HepG2 (cell line): ENCODE data around the gene FGF19. TPM values are rescaled to one million over a fixed set of nuclear protein-coding genes. Genes with fewer than 3 reads are reported as not detected.

Experiments used
- CAMTA2 ChIP-seq: sonication (generic); formaldehyde crosslinking; IDR thresholded peaks from 2 replicates; pipeline ENCODE4 v1.4.0; 2020; ENCODE audit warnings: mild to moderate bottlenecking, missing genetic modification reagents, borderline replicate concordance
- CENPX ChIP-seq: sonication (generic); formaldehyde crosslinking; IDR thresholded peaks from 2 replicates; pipeline ENCODE4 v1.9.0; 2021; ENCODE audit warnings: mild to moderate bottlenecking, missing genetic modification reagents, moderate library complexity
- FIP1L1 ChIP-seq: fragments of 200-400 bp; formaldehyde crosslinking; IDR thresholded peaks from 2 replicates; pipeline ENCODE4 v1.6.1; 2018; ENCODE audit warnings: low read depth, mild to moderate bottlenecking, low read length, moderate library complexity, borderline replicate concordance; ENCODE audit not compliant: insufficient read depth
- HNRNPUL1 ChIP-seq: fragments of 200-400 bp; formaldehyde crosslinking; IDR thresholded peaks from 2 replicates; pipeline ENCODE4 v1.6.1; 2017; ENCODE audit warnings: low read depth, mild to moderate bottlenecking, low read length, moderate library complexity
- KLF12 ChIP-seq: sonication (generic); formaldehyde crosslinking; IDR thresholded peaks from 2 replicates; pipeline ENCODE4 v1.4.0; 2020; ENCODE audit warnings: missing genetic modification reagents, borderline replicate concordance
- NKX3-1 ChIP-seq: sonication (generic); formaldehyde crosslinking; IDR thresholded peaks from 2 replicates; pipeline ENCODE4 v1.5.0; 2020; ENCODE audit warnings: missing genetic modification reagents
- PHF5A ChIP-seq: IDR thresholded peaks from one replicate; pipeline ENCODE4 v1.6.1; 2018; ENCODE audit warnings: low read depth, missing genetic modification reagents; ENCODE audit not compliant: unreplicated experiment
- PHF8 ChIP-seq: sonication (generic); formaldehyde crosslinking; IDR thresholded peaks from 2 replicates; pipeline ENCODE4 v1.5.0; 2020; ENCODE audit warnings: missing genetic modification reagents
- SMAD1 ChIP-seq: sonication (generic); formaldehyde crosslinking; IDR thresholded peaks from 2 replicates; pipeline ENCODE4 v1.4.0; 2020; ENCODE audit warnings: missing genetic modification reagents, low read depth, mild to moderate bottlenecking, borderline replicate concordance
- SNRNP70 ChIP-seq: fragments of 200-400 bp; formaldehyde crosslinking; IDR thresholded peaks from 2 replicates; pipeline ENCODE4 v1.6.1; 2017; ENCODE audit warnings: mild to moderate bottlenecking, low read depth, low read length, moderate library complexity
- ZMYM2 ChIP-seq: sonication (generic); formaldehyde crosslinking; IDR thresholded peaks from 2 replicates; pipeline ENCODE4 v1.8.0; 2022; ENCODE audit warnings: mild to moderate bottlenecking, missing genetic modification reagents
- ZNF607 ChIP-seq: sonication (generic); formaldehyde crosslinking; IDR thresholded peaks from 2 replicates; pipeline ENCODE4 v1.5.1; 2020; ENCODE audit warnings: missing genetic modification reagents, mild to moderate bottlenecking, borderline replicate concordance
- ZNF674 ChIP-seq: sonication (generic); formaldehyde crosslinking; IDR thresholded peaks from 2 replicates; pipeline ENCODE4 v1.5.0; 2020; ENCODE audit warnings: low read depth, mild to moderate bottlenecking, missing genetic modification reagents
- ZNF768 ChIP-seq: sonication (generic); formaldehyde crosslinking; IDR thresholded peaks from 2 replicates; pipeline ENCODE4 v1.4.0; 2020; ENCODE audit warnings: missing genetic modification reagents
- ZSCAN12 ChIP-seq: sonication (generic); formaldehyde crosslinking; IDR thresholded peaks from 2 replicates; pipeline ENCODE4 v1.9.0; 2021; ENCODE audit warnings: mild to moderate bottlenecking, missing genetic modification reagents
- ZSCAN30 ChIP-seq: sonication (generic); formaldehyde crosslinking; IDR thresholded peaks from 2 replicates; pipeline ENCODE4 v1.5.0; 2020; ENCODE audit warnings: mild to moderate bottlenecking, missing genetic modification reagents
- polyA plus RNA-seq, 8 experiments: library from polyadenylated mRNA; depleted of rRNA in 3 of 8; stranded (reverse) in 7 of 8; unstranded in 1 of 8; fragments of >200 nt; fragmentation: Illumina TruSeq in 4 of 8; extraction: Trizol in 4 of 8; gene quantifications; 2 replicates each; pipeline versions ENCODE4 v1.2.1 to v1.2.3, GENCODE V29; 2011 to 2016; ENCODE audit warnings: low read depth in 4 of 8, missing spikeins in 1 of 8, mixed read lengths in 1 of 8; ENCODE audit not compliant: insufficient read depth in 1 of 8
- total RNA-seq, 5 experiments: library from RNA; depleted of rRNA; stranded (reverse); fragments of >200 nt; fragmentation: Illumina TruSeq; extraction: Trizol; gene quantifications; 2 replicates each; pipeline ENCODE4 v1.2.3, GENCODE V29; 2016; ENCODE audit warnings: low read depth in 1 of 5
- TF ChIP-seq, protein P1 (sequence below): IDR thresholded peaks from 2 replicates; pipeline ENCODE4 v1.6.1; 2016; ENCODE audit warnings: missing biosample characterization, missing genetic modification reagents, low read depth
- TF ChIP-seq, protein P2 (sequence below): sonication (generic); formaldehyde crosslinking; IDR thresholded peaks from 2 replicates; pipeline ENCODE4 v1.9.0; 2022; ENCODE audit warnings: low read depth, missing genetic modification reagents
- TF ChIP-seq, protein P3 (sequence below): sonication (generic); formaldehyde crosslinking; IDR thresholded peaks from 2 replicates; pipeline ENCODE4 v1.4.0; 2020; ENCODE audit warnings: missing genetic modification reagents
- TF ChIP-seq, protein P4 (sequence below): sonication (generic); formaldehyde crosslinking; IDR thresholded peaks from 2 replicates; pipeline ENCODE4 v1.5.1; 2020; ENCODE audit warnings: mild to moderate bottlenecking, missing genetic modification reagents, borderline replicate concordance

The FGF19 gene
- total and polyA plus RNA-seq, 2 of the 13 experiments (the other 11 are each of a cell fraction or from before 2014, with no cell fraction given) = 0.07 TPM; not detected in 1

DNA sequence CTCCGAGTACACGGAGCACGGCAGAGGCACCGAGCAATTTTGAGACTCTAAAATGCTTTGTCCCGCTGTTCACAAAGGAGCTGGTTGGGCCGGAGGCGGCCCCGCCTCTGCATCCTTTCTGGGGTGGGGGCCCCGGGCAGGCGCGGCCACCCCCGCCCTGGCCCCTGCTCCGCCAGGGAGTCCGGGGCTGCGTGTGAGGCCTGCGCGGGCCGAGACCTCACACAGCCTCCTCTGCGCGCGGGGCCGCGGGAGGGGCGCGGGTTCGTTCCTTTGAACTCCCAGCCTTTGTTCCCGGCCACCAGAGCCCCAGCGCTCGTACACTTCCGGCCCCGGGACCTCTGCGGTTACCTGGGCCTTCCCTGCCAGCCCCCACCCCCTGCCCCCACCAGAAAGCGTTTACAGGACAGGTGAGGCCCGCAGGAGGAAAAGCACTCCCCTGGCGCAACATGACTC is 1.6 kb downstream of the FGF19 start (continued):
- TF ChIP-seq CAMTA2 (no peak), NKX3-1 (no peak), ZMYM2 (no peak), PHF5A (CRISPR knock-in tag) (no peak), ZNF674 (CRISPR knock-in tag) (no peak), FIP1L1 (no peak), ZNF768 (CRISPR knock-in tag) (peak; percentile 53; the same call in 1 of the 2 replicates), KLF12 (CRISPR knock-in tag) (peak; percentile 61; the same call in 1 of the 2 replicates), PHF8 (CRISPR knock-in tag) (no peak), HNRNPUL1 (no peak), CENPX (CRISPR knock-in tag) (no peak), ZSCAN30 (CRISPR knock-in tag) (no peak), SNRNP70 (no peak), SMAD1 (CRISPR knock-in tag) (no peak), ZSCAN12 (no peak), ZNF607 (0 out of 2 replicates have a peak, but pooled peaks have one; percentile 26)
- TF ChIP-seq, protein P1, sequence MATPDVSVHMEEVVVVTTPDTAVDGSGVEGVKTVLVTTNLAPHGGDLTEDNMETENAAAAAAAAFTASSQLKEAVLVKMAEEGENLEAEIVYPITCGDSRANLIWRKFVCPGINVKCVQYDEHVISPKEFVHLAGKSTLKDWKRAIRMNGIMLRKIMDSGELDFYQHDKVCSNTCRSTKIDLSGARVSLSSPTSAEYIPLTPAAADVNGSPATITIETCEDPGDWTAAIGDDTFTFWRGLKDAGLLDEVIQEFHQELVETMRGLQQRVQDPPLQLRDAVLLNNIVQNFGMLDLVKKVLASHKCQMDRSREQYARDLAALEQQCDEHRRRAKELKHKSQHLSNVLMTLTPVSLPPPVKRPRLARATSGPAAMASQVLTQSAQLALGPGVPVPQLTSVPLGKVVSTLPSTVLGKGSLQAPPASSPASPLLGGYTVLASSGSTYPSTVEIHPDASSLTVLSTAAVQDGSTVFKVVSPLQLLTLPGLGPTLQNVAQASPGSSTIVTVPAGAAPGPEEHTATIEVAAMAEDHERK (CRISPR knock-in tag) = no peak
- TF ChIP-seq, protein P2, sequence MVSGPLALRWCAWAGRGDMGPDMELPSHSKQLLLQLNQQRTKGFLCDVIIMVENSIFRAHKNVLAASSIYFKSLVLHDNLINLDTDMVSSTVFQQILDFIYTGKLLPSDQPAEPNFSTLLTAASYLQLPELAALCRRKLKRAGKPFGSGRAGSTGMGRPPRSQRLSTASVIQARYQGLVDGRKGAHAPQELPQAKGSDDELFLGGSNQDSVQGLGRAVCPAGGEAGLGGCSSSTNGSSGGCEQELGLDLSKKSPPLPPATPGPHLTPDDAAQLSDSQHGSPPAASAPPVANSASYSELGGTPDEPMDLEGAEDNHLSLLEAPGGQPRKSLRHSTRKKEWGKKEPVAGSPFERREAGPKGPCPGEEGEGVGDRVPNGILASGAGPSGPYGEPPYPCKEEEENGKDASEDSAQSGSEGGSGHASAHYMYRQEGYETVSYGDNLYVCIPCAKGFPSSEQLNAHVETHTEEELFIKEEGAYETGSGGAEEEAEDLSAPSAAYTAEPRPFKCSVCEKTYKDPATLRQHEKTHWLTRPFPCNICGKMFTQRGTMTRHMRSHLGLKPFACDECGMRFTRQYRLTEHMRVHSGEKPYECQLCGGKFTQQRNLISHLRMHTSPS (CRISPR knock-in tag) = no peak
- TF ChIP-seq, protein P3, sequence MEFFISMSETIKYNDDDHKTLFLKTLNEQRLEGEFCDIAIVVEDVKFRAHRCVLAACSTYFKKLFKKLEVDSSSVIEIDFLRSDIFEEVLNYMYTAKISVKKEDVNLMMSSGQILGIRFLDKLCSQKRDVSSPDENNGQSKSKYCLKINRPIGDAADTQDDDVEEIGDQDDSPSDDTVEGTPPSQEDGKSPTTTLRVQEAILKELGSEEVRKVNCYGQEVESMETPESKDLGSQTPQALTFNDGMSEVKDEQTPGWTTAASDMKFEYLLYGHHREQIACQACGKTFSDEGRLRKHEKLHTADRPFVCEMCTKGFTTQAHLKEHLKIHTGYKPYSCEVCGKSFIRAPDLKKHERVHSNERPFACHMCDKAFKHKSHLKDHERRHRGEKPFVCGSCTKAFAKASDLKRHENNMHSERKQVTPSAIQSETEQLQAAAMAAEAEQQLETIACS (CRISPR knock-in tag) = no peak
- TF ChIP-seq, protein P4, sequence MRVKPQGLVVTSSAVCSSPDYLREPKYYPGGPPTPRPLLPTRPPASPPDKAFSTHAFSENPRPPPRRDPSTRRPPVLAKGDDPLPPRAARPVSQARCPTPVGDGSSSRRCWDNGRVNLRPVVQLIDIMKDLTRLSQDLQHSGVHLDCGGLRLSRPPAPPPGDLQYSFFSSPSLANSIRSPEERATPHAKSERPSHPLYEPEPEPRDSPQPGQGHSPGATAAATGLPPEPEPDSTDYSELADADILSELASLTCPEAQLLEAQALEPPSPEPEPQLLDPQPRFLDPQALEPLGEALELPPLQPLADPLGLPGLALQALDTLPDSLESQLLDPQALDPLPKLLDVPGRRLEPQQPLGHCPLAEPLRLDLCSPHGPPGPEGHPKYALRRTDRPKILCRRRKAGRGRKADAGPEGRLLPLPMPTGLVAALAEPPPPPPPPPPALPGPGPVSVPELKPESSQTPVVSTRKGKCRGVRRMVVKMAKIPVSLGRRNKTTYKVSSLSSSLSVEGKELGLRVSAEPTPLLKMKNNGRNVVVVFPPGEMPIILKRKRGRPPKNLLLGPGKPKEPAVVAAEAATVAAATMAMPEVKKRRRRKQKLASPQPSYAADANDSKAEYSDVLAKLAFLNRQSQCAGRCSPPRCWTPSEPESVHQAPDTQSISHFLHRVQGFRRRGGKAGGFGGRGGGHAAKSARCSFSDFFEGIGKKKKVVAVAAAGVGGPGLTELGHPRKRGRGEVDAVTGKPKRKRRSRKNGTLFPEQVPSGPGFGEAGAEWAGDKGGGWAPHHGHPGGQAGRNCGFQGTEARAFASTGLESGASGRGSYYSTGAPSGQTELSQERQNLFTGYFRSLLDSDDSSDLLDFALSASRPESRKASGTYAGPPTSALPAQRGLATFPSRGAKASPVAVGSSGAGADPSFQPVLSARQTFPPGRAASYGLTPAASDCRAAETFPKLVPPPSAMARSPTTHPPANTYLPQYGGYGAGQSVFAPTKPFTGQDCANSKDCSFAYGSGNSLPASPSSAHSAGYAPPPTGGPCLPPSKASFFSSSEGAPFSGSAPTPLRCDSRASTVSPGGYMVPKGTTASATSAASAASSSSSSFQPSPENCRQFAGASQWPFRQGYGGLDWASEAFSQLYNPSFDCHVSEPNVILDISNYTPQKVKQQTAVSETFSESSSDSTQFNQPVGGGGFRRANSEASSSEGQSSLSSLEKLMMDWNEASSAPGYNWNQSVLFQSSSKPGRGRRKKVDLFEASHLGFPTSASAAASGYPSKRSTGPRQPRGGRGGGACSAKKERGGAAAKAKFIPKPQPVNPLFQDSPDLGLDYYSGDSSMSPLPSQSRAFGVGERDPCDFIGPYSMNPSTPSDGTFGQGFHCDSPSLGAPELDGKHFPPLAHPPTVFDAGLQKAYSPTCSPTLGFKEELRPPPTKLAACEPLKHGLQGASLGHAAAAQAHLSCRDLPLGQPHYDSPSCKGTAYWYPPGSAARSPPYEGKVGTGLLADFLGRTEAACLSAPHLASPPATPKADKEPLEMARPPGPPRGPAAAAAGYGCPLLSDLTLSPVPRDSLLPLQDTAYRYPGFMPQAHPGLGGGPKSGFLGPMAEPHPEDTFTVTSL (CRISPR knock-in tag) = peak; percentile 41; the same call in 1 of the 2 replicates
